NCI-H1417 treated with DMSO at 0.1 percent for 48 hours (cell line): ENCODE measurements around the gene PADI4.

Source experiments
- DNase-seq: peaks from one replicate; lab custom pipeline; 2025; lab: John Stamatoyannopoulos, UW

The PADI4 gene

DNA sequence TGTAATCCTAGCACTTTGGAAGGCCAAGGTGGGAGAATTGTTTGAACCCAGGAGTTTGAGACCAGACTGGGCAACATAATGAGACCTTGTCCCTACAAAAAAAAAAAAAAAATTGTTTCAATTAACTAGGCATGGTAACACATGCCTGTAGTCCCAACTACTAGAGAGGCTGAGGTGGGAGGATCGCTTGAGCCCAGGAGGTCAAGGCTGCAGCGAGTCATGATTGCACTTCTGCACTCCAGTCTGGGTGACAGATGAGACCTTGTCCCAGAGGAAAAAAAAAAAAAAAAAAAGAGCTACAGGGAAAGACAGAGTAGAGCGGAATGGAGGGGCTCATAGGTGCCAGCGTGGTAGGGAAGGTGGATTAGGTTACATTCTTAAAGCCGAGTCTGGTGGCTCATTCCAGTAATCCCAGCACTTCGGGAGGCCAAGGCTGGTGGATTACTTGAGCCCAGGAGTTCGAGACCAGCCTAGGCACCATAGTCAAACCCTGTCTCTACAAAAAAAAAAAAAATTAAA lies 43.0 kb downstream of the PADI4 start:
- DNase-seq, result no peak

DNA sequence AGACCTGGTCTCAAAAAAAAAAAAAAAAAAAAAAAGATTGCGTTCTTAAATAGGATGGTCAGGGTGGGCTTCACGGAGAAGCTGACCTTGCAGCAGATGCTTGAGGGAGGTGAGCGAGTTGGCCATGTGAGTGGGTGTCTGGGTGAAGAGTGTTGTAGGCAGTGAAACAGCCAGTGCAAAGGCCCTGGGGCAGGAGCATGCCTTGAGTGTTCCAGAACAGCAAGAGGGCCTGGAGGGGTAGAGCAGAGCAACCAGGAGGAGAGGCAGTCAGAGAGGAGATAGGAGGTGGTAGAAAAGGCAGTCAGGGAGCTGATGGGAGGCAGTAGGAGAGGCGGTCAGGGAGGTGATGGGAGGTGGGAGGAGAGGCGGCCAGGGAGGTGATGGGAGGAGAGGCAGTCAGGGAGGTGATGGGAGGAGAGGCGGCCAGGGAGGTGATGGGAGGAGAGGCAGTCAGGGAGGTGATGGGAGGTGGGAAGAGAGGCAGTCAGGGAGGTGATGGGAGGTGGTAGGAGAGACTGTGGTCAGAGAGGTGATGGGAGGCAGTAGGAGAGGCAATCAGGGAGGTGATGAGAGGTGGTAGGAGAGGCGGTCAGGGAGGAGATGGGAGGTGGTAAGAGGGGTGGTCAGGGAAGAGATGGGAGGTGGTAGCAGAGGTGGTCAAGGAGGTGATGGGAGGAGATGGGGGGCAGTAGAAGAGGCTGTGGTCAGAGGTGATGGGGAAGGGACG lies 43.8 kb downstream of the PADI4 start:
- DNase-seq, result no peak

DNA sequence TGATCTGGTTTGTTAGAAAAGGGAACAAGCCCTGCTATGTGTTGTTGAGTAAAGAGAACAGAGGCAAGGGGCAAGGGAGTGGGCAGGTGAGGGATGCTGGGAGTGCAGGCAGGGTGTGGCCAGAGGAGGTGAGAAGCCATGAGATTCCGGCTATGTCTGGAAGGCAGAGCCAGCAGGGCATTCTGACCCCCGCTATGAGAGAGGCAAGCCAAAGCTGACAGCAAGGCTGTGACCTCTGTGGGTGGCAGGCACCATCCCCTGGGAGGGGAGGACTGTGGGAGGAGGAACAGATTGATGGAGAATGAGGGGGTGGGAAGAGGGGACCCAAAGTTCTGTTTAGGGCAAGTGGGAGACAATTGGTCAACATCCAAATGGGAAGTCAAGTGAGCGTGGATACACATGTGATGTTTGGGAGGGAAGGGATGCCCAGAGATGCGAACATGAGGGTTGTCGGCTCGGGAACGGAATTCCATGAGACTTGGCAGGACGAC lies 44.5 kb downstream of the PADI4 start:
- DNase-seq, result no peak

DNA sequence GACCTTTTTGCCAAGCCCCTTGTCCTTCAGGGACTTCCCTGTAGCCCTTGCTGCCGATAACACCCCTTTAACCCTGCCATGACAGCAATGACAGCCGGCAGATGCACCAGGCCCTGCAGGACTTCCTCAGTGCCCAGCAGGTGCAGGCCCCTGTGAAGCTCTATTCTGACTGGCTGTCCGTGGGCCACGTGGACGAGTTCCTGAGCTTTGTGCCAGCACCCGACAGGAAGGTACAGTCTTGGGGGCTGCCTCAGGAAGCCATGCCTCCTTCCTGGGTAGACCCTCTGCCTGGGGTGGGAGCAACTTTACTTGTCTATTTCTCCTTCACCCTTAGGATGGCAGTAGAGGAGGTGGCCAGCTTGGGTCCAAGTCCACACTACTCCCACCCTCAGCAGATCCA lies 47.9 kb downstream of the PADI4 start:
- DNase-seq, result no peak

DNA sequence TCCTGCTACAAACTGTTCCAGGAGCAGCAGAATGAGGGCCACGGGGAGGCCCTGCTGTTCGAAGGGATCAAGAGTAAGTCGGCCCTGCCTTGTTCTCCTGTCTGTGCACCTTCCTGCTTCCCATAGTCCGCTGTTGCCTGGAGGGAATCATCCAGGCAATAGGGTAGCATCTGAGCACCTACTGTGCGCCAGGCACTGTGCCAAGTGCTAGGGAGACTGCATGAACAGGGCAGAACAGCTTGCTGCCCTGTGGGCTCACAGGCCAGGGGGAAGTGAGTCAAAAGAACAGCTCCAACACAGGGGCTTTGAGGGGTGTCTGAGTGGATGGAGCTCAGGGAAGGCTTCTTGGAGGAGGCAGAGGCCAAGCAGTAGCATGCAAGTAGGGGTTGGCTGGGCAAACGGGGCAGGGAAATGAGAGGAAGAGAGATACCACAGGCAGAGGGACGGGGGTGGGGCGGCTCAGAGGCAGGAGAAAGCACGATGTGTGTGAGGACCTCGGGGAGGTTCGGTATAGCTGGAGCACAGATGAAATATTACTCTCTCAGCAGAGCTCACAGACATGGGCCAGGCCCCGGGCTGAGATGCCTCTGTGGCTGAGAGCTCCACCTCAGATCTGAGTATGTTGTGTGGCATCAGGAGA lies 48.5 kb downstream of the PADI4 start:
- DNase-seq, result no peak

DNA sequence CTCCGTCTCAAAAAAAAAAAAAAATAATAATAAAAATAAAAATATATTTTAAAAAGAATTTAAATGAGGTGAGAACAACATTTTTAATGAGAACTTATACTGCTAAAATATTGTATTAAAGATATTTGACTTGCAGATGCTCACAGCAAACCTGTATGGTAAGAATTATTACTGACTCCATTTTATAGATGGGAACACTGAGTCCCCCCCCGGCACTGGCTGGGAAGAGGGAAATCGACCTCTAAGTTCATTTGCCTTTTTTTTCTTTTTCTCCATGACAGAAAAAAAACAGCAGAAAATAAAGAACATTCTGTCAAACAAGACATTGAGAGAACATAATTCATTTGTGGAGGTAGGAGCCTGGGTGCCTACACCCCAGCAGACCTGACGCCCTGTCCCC lies 50.6 kb downstream of the PADI4 start:
- no peak for DNase-seq

DNA sequence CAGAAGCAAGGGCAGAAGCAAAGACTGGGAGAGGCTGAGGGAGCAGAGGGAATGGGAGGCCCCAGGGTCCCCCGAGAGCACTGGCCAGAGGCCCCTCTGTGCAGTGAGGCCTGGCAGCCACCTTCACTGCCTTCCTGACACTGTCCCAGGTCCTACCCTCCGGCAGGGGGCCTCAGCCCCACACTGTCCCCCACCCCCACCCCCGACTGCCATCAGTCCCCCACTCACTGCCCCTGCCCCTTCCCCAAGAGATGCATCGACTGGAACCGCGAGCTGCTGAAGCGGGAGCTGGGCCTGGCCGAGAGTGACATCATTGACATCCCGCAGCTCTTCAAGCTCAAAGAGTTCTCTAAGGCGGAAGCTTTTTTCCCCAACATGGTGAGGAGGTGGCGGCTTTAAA lies 51.0 kb downstream of the PADI4 start:
- DNase-seq, result no peak

DNA sequence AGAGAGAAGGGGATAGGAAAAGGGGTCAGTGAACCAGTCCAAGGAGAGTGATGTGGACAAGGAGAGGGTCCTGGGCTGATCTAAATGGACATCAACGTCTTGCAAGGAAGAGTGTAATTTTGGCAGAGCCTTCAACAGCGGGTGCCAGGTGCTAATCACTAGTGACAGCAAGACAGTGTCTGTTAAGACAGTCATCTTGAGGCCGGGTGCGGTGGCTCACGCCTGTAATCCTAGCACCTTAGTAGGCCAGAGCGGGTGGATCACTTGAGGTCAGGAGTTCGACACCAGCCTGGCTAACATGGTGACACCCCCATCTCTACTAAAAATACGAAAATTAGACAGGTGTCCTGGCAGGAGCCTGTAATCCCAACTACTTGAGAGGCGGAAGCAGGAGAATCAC lies 51.8 kb downstream of the PADI4 start:
- DNase-seq, result no peak

DNA sequence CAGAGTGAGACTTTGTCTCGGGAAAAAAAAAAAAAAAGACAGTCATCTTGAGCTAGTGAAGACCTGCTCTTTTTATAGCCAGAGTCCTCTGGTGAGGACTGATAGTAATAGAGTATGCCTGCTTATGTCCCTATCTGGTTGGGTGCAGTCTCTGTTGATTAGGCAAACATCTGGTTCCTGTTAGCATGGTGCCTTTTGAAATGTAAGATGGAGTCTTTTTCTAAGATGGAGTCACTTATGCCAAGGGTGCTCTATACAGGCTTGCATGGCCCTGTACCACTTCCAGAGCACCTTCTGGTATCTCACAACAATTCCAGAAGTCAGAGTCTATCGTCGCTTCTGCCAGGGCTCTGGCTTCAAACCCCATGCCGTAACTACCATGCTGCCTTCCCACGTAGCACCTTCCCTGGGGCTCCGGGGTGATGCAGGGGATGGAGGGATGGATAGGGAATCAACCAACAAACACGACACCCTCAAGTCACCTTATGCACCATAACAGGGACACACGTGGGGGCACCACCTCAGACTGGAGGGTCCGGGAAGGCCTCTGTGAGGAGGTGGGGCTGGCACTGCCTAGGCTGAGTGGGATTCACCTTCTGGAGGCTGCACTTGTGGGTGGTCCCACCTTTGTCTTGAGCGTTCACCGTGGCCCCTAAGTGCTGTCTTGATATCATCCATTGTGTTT lies 52.4 kb downstream of the PADI4 start:
- no peak for DNase-seq

DNA sequence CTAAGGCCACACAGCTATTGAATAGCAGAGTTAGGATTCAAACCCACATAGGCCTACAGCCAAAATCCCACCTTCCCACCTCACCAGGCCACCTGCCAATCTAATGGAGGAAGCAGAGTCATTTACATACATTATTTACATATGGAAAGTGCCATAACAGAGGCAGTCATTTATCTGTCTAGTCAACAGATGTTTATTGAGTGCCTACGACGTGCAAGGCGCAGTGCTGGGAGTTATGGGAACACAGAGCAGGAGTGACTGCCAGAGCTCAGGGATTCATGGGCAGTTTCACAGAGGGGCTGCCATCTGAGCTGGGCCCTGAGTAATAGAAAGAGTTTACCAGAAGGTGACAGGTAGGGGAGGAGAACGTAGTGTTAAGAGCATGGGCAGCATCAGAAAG lies 53.7 kb downstream of the PADI4 start:
- DNase-seq, result no peak

DNA sequence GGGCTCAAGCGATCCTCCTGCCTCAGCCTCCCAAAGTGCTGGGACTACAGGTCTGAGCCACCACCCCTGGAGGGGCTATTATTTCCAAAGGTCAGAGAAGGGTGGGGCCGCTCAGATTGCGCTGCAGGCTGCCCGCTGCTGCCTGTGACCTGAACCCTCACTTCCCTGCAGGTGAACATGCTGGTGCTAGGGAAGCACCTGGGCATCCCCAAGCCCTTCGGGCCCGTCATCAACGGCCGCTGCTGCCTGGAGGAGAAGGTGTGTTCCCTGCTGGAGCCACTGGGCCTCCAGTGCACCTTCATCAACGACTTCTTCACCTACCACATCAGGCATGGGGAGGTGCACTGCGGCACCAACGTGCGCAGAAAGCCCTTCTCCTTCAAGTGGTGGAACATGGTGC lies 55.4 kb downstream of the PADI4 start:
- no peak for DNase-seq

DNA sequence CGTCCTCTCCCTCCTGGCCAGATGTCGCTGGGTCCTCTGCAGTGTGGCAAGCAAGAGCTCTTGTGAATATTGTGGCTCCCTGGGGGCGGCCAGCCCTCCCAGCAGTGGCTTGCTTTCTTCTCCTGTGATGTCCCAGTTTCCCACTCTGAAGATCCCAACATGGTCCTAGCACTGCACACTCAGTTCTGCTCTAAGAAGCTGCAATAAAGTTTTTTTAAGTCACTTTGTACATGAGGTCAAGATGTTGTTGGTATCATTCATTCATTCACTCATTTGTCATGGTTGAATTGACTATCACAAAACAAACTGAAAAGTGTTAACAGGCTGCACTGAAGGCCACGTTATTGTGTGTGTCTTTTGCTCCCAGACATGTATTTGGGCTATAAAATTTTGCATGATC lies 55.8 kb downstream of the PADI4 start:
- DNase-seq, result no peak

DNA sequence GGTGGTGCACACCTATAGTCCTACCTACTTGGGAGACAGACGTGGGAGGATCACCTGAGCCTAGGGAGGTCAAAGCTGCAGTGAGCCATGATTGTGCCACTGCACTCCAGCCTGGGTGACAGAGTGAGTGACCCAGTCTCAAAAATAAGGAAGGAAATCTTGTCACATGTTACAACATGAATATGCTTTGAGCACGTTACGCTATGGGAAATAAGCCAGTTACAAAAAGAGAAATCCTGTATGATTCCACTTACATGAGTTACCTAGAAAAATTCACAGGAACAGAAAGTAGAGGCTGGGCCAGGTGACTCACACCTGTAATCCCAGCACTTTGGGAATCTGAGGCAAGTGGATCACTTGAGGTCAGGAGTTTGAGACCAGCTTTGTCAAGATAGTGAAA lies 57.3 kb downstream of the PADI4 start:
- no peak for DNase-seq

DNA sequence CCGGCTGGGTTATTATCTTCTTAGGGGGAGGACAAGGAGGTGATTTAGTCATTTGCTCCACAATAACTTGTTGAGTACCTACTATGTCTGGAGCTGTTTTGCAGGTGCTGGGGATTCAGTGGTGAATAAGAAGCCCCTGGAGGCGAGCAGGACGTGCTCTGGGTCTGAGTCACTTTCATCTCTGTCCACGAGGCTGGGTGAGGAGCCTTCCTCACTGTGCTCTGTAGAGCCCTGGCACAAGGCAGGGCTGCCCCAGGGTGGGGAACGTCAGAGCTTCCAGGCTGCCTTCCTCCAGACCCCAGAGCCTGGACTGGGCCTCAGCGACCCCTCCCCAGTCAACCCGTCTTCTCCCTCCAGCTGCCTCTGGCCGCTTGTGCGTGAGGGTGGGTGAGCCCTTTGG lies 61.5 kb downstream of the PADI4 start:
- DNase-seq, result no peak

DNA sequence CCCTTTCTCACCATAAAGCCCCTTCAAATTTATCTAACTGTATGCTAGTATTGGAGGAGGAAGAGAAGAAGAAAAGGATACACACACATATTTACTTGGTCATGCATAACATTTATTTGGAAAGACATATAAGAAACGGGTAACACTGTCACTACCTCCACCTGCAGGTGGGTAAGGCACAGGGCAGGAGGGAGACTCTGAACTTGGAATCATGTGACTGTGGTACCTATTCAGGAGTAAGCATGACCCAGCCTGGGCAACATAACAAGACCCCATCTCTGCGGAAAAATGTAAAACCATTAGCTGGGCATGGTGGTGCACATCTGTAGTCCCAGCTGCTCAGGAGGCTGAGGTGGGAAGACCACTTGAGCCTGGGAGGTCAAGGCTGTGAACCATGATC lies 62.6 kb downstream of the PADI4 start:
- no peak for DNase-seq

DNA sequence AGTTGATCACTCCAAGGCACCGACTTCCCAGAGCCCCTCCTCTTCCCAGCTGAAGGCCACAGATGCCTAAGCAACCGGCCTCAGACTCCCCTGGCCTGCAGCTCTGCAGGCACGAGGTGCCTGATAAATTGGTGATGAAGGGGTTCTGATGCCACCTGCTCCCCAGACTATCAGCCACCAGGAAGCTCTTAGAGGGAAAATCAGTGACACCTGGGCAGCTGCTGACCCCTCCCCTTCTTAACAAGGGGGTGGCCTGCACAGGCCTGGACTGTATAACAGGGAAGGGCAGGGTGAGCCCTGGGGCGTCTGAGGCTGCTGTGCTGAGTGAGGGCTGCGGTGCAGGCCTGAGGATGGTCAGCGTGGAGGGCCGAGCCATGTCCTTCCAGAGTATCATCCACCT lies 63.9 kb downstream of the PADI4 start, which contains the start of gene PADI6:
Gene PADI6, plus strand, starts transcription at position 301 of the 400 bp plus-strand sequence. Its CDS starts 50 bp downstream, at position 351.
- DNase-seq, result no peak

DNA sequence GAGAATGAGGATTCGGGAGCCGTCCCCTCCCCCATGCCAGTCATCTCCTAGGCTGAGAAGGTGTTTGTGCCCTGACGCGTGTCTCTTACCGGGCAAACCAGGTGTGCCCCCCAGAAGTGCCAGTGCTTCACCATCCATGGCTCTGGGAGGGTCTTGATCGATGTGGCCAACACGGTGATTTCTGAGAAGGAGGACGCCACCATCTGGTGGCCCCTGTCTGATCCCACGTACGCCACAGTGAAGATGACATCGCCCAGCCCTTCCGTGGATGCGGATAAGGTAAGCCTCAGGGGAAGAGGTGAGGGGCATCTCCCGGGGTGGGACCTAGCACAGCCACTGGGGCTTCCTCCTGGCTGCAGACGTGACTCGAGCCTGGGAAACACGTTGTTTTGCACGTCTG lies 65.0 kb downstream of the PADI4 start:
- DNase-seq, result no peak

DNA sequence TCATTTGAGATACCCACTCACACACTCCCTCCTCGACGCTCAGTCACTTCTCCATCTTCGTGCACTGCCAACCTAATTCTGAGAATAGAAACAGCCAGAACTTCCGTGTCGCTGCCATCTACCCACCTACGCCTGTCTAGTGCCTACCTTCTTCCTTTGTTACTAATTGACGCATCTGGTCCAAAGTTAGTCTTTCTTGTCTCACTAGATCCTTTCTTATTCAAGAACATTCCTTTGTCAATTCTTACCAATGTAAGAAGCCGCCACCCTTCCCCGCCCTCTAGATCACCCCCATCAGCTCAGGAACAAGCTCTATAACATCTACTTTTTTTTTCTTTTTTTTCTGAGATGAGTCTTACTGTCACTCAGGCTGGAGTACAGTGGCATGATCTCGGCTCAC lies 67.7 kb downstream of the PADI4 start:
- DNase-seq, result no peak

DNA sequence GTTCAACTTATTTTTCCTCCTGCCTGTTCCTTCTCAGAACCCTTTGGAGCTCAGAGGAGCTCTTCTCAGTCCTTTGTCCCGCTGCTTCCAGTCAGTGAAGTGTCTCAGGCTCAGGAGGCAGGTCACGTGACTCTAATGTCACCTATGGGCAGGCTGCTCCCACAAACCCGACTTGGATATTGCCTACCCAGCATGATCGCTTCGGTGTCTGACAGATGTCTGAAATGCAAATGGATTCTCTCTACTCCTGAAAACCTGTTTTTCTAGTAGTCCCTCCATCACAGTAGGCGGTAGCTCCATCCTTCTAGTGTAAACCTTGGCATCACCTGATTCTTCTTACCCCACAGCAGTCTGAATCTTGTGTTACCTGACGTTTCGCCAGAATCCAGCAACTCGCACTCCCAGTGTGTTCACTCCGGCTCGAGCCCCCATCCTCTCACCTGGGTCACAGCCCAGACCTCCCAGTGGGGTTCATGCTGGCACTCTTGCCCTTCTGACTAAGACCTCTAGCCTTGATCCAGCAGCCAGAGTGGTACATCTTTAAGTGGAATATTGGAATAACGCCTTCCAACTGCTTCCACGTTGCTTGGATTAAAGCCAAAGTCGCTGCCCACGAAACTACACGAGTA lies 69.4 kb downstream of the PADI4 start:
- DNase-seq, result peak; percentile 12

DNA sequence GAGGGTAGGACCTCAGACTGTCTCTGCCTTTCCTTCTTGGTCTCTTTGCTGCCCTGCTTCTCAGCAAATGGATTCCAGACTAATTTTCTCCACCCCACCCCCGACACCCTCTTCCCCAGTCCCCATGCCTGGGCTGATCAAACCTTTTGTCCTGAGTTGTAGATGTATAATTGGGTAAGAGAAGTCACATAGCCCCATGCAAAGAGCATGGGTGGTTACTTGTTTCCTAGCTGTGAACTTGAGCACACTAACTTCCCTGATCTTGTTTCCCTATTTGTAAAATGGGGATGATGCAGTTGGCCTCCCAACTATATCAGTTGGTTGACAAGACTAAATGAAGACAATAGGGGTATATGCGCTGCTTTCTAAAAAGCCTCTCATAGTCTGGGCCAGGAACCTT lies 73.2 kb downstream of the PADI4 start:
- no peak for DNase-seq

DNA sequence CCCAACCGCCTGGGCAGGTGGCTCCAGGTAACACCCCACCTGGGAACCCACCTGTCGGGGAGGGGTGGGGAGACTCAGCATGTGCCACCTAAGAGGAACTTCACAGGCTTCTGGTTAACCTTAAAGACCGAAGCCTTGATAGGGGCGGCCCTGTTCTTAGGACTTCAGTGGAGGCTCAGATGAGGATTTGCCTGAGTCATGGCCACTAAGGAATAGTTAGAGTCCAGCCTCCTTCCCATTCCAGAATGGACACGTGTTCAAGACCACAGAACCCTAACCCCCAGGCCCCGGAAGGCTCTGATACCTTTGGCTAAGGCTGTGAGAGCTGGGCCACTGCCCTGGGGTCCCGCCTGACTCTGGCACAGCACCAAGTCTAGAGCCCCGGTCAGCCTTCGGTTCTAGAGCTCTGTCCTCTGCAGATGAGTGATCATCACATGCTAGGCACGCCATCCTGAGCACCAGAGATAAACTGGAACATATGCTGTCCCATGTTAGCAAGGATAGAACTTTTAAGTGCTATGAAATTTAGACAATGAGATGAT lies 84.3 kb downstream of the PADI4 start:
- DNase-seq, result no peak

DNA sequence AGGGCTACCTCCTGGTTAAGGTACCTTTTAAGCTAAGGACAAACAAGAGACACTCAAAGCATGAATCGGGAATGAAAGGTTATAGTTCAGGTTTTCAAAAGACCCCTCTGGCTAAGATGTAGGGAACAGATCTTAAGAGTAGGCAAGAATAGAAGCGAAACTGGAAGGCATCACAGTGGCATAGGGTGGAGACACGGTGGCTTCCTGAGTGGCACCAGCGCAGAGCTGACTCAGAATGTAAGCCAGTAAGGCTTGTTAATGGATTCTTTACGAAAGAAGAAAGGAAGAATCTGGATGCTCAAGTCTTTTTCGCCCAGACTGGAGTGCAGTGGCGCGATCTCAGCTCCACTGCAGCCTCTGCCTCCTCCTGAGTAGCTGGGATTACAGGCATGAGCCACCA lies 85.2 kb downstream of the PADI4 start:
- no peak for DNase-seq
